GM12878 (cell line): ENCODE data around the gene RNF121. TPM values are rescaled to one million over a fixed set of nuclear protein-coding genes. Genes with fewer than 3 reads are reported as not detected.

Source experiments
- ATAC-seq: fragments of 200-7000 bp; cut with Tn5 transposase; 3 replicates; pipeline ENCODE4 v1.9.1; 2020; ENCODE audit warnings: mild to moderate bottlenecking, moderate library complexity
- BruUV-seq: library from RNA; stranded (reverse); fragments of 400-500 nt; replicated peaks from 2 replicates; lab custom pipeline; 2021; lab: Mats Ljungman, UMichigan
- CTCF ChIA-PET: fragments of 300-600 bp; sonication (Branson Sonifier 250); formaldehyde crosslinking; extraction: SDS; loops from one replicate; lab custom pipeline; 2021; ENCODE audit warnings: inconsistent platforms; lab: Yijun Ruan, JAX
- POLR2A ChIA-PET: fragments of 350-600 bp; formaldehyde crosslinking; extraction: SDS; loops from one replicate; lab custom pipeline; 2021; ENCODE audit warnings: inconsistent platforms; lab: Charles Lee
- RAD21 ChIA-PET: fragments of 300-600 bp; sonication (Branson Sonifier 250); formaldehyde crosslinking; loops from one replicate; lab custom pipeline; 2023; ENCODE audit warnings: antibody characterized with exemption; ENCODE audit not compliant: unreplicated experiment; lab: Charles Lee
- SMC1A ChIA-PET: fragments of 300-600 bp; sonication (Branson Sonifier 250); formaldehyde crosslinking; loops from one replicate; lab custom pipeline; 2023; ENCODE audit not compliant: unreplicated experiment, uncharacterized antibody; lab: Charles Lee
- DNase-seq: peaks from one replicate; pipeline ENCODE4 v3.0.0-alpha.2; 2011; ENCODE audit warnings: low read depth, low spot score
- FAIRE-seq: peaks from 3 replicates; lab custom pipeline; 2011; peaks lifted over from hg19 to GRCh38; lab: Jason Lieb, UNC
- H2AFZ ChIP-seq: 2 replicates; pipeline ENCODE4 v1.6.0; 2011; ENCODE audit warnings: low read depth, low read length, control low read depth; ENCODE audit not compliant: control insufficient read depth
- H3K27ac ChIP-seq: 2 replicates; pipeline ENCODE4 v1.5.1; 2011; ENCODE audit warnings: control low read depth; ENCODE audit not compliant: control insufficient read depth, insufficient read depth
- H3K27me3 ChIP-seq, 2 experiments: replicated peaks in 1 of 2; 2 replicates each; pipeline versions ENCODE4 v1.6.0 to v1.6.1; 2011; ENCODE audit warnings: low read length in 1 of 2; ENCODE audit not compliant: control insufficient read depth in 2 of 2, insufficient read depth in 2 of 2
- H3K36me3 ChIP-seq, 2 experiments: 2 replicates each; pipeline ENCODE4 v1.5.1; 2011; ENCODE audit warnings: low read length in 1 of 2; ENCODE audit not compliant: control insufficient read depth in 2 of 2, insufficient read depth in 2 of 2
- H3K4me1 ChIP-seq: 2 replicates; pipeline ENCODE4 v1.6.1; 2011; ENCODE audit warnings: mild to moderate bottlenecking, low read length, moderate library complexity, mixed read lengths; ENCODE audit not compliant: control insufficient read depth, insufficient read depth
- H3K4me2 ChIP-seq: 2 replicates; pipeline ENCODE4 v1.6.0; 2011; ENCODE audit warnings: control low read depth; ENCODE audit not compliant: control insufficient read depth, insufficient read depth
- H3K4me3 ChIP-seq: fragments of 200-600 bp; sonication (generic); 2 replicates; pipeline ENCODE4 v1.5.1; 2016
- H3K79me2 ChIP-seq: 2 replicates; pipeline ENCODE4 v1.6.0; 2011; ENCODE audit warnings: low read length; ENCODE audit not compliant: control insufficient read depth, insufficient read depth
- H3K9ac ChIP-seq: 2 replicates; pipeline ENCODE4 v1.8.0; 2011; ENCODE audit warnings: low read length, control low read depth, mixed read lengths; ENCODE audit not compliant: control insufficient read depth, insufficient read depth
- H3K9me3 ChIP-seq: replicated peaks from 3 replicates; pipeline ENCODE4 v1.5.1; 2011; ENCODE audit warnings: mild to moderate bottlenecking, low read length; ENCODE audit not compliant: control insufficient read depth, insufficient read depth
- H4K20me1 ChIP-seq: 2 replicates; pipeline ENCODE4 v1.6.0; 2011; ENCODE audit not compliant: control insufficient read depth, insufficient read depth
- BRCA1 ChIP-seq: IDR thresholded peaks from 2 replicates; pipeline ENCODE4 v1.6.1; 2011; ENCODE audit warnings: low read depth, low read length, improper control_type of control experiment
- EED ChIP-seq: sonication (generic); IDR thresholded peaks from 2 replicates; pipeline ENCODE4 v1.6.1; 2016; ENCODE audit warnings: antibody characterized with exemption, low read depth
- MLLT1 ChIP-seq: fragments of 450-650 bp; IDR thresholded peaks from 2 replicates; pipeline ENCODE4 v1.6.1; 2016; ENCODE audit warnings: mild to moderate bottlenecking
- NR2F1 ChIP-seq: fragments of 450-650 bp; conservative IDR thresholded peaks from 2 replicates; pipeline ENCODE4 v1.6.1; 2017; ENCODE audit warnings: mild to moderate bottlenecking
- POLR2AphosphoS5 ChIP-seq: IDR thresholded peaks from 2 replicates; pipeline ENCODE4 v1.6.1; 2011; ENCODE audit warnings: mild to moderate bottlenecking, low read length, inconsistent platforms
- POU2F2 ChIP-seq: IDR thresholded peaks from 3 replicates; pipeline ENCODE4 v1.6.1; 2011; ENCODE audit warnings: low read depth, mild to moderate bottlenecking, low read length, borderline replicate concordance
- SPI1 ChIP-seq: IDR thresholded peaks from 2 replicates; pipeline ENCODE4 v1.6.1; 2011; ENCODE audit warnings: low read depth, mild to moderate bottlenecking, low read length, moderate library complexity, borderline replicate concordance; ENCODE audit not compliant: insufficient read depth
- YY1 ChIP-seq: IDR thresholded peaks from 2 replicates; pipeline ENCODE4 v1.6.1; 2011; ENCODE audit warnings: low read depth, mild to moderate bottlenecking, low read length
- ZBED1 ChIP-seq: IDR thresholded peaks from 2 replicates; pipeline ENCODE4 v1.6.1; 2016; ENCODE audit warnings: borderline replicate concordance
- ZBTB40 ChIP-seq: fragments of 450-650 bp; IDR thresholded peaks from 2 replicates; pipeline ENCODE4 v1.6.1; 2016; ENCODE audit warnings: mild to moderate bottlenecking, moderate library complexity, borderline replicate concordance
- ZNF207 ChIP-seq: fragments of 450-650 bp; IDR thresholded peaks from 2 replicates; pipeline ENCODE4 v1.6.1; 2014; ENCODE audit warnings: antibody characterized with exemption, mild to moderate bottlenecking, borderline replicate concordance
- WGBS: methylation state at CpG from one replicate; pipeline ENCODE4 v1.1.6; 2016; ENCODE audit warnings: low lambda C conversion rate; ENCODE audit not compliant: insufficient replicate concordance, insufficient coverage; ENCODE audit errors: missing lambda C conversion rate; 5-methylcytosine and 5-hydroxymethylcytosine counted together
- in situ Hi-C: fragments of 300-500 bp; cut with MboI; formaldehyde crosslinking; loops from 9 replicates; pipeline ENCODE4 v1.14.3; 2018; ENCODE audit warnings: mixed read lengths
- intact Hi-C: fragments of 100-400 bp; cut with micrococcal nuclease; formaldehyde crosslinking; loops from one replicate; pipeline ENCODE4 v1.14.2; 2022; ENCODE audit not compliant: unreplicated experiment
- polyA plus RNA-seq, 11 experiments: library from polyadenylated mRNA; depleted of rRNA in 4 of 11; unstranded in 6 of 11; stranded (reverse) in 5 of 11; fragments of >200 nt; fragmentation: Nextera tagmentation in 4 of 11; fragmentation: Illumina TruSeq in 1 of 11; extraction: Ambion mirVana in 4 of 11; extraction: Trizol in 1 of 11; gene quantifications; 1 replicate in 1 of 11; 2 replicates in 10 of 11; pipeline versions ENCODE4 v1.2.1 to v1.2.3, GENCODE V29; 2011 to 2016; ENCODE audit warnings: inconsistent platforms in 2 of 11, missing spikeins in 2 of 11, low read depth in 1 of 11
- total RNA-seq, 4 experiments: library from RNA; depleted of rRNA in 3 of 4; stranded (reverse); fragments of >200 nt in 3 of 4; fragmentation: Illumina TruSeq in 1 of 4; extraction: Trizol in 1 of 4; gene quantifications; 2 replicates each; pipeline versions ENCODE4 v1.2.1 to v1.2.3, GENCODE V29; 2013 to 2021

Gene RNF121
- total and polyA plus RNA-seq, 10 of the 15 experiments (the other 5 are each of a cell fraction or from before 2014, with no cell fraction given) = 8.6 to 73.7 (median 32.7) TPM

- intact Hi-C loops (no loop called here), in situ Hi-C loops (no loop called here)
- ChIA-PET RAD21 (interaction anchor here (0.6 to 4.7 kb wide), 15 partner anchors 8 to 392 kb away, joined by 3 to 46 read pairs (median 7); partner anchors contain the start of gene ANAPC15), CTCF (interaction anchor here (0.9 to 4.4 kb wide), 21 partner anchors 8 to 392 kb away, joined by 3 to 63 read pairs (median 4); no protein-coding TSS in a partner anchor), SMC1A (interaction anchor here (0.7 to 4.3 kb wide), 18 partner anchors 8 to 104 kb away, joined by 3 to 48 read pairs (median 9); no protein-coding TSS in a partner anchor), POLR2A (interaction anchor here (0.5 to 3.9 kb wide), 12 partner anchors 29 to 184 kb away, joined by 3 to 15 read pairs (median 6); partner anchors contain the start of gene ANAPC15)
- Histone ChIP-seq H4K20me1 (no peaks in the 10 kb centered on the region), H3K36me3 (peaks cover 0 to 16% of the 10 kb centered on the region in 2 experiments; a peak in 3 of 4 replicates), H3K27ac (peak overlapping the region; percentile 71), H3K9me3 (no peaks in the 10 kb centered on the region), H3K27me3 (no peaks in the 10 kb centered on the region), H3K9ac (peak overlapping the region; percentile 82), H2AFZ (peak overlapping the region; percentile 35; the same call in 1 of the 2 replicates), H3K4me3 (peak overlapping the region; percentile 65), H3K4me1 (peaks cover 35% of the 10 kb centered on the region), H3K4me2 (peak overlapping the region; percentile 88), H3K79me2 (peaks cover 73% of the 10 kb centered on the region)
- FAIRE-seq (no peak), DNase-seq (no peak), ATAC-seq (peak; percentile 13)
- TF ChIP-seq ZNF207 (no peak), POLR2AphosphoS5 (no peak), POU2F2 (no peak), BRCA1 (no peak), MLLT1 (peak; percentile 94), ZBED1 (no peak), EED (no peak), ZBTB40 (peak; percentile 29; the same call in 1 of the 2 replicates), SPI1 (no peak), NR2F1 (peak; percentile 60), YY1 (peak; percentile 65; the same call in 1 of the 2 replicates)
- WGBS = 75% methylated on average over 5 of the region's 5 CpGs
- BruUV-seq = no TSS peak
Observed at GRCh38 chr11:72039031-72039855, 110.4 kb downstream of the RNF121 start.
